ENCODE measurements around the gene FAM47E.

FAM47E gene

DNA sequence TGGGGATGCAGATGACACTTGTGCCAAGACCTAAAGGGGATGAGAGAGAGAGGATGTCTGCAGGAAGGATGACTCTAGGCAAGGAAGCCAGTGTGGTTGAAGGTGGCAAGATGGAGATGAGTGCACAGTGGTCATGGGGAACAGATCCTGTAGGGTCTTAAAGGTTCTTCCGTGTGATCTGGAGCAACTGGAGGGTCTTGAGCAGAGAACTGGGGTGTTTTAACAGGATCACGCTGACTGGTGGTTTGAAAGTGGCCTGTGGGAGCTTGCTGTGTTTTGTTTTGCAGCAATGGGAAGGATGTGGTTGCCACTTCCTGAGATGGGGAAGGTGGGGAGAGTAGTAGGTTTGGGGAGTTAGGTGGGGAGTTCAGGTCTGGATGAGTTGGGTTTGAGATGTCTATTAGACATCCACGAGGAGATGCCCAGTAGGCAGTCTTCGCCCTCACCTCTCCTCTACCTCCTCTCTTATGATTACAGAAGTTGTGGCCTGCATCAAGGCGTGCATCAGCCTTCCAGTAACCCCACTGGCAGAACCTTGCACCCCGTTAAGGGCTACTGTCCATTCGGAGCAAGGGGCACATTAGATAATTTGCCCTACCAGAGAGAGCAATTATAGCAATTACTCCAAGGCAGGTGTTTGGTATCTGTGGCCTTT lies 53.6 kb downstream of the FAM47E start:
- DNase-seq (ENCODE audit: low read depth): no peak
- TF ChIP-seq, protein P1, sequence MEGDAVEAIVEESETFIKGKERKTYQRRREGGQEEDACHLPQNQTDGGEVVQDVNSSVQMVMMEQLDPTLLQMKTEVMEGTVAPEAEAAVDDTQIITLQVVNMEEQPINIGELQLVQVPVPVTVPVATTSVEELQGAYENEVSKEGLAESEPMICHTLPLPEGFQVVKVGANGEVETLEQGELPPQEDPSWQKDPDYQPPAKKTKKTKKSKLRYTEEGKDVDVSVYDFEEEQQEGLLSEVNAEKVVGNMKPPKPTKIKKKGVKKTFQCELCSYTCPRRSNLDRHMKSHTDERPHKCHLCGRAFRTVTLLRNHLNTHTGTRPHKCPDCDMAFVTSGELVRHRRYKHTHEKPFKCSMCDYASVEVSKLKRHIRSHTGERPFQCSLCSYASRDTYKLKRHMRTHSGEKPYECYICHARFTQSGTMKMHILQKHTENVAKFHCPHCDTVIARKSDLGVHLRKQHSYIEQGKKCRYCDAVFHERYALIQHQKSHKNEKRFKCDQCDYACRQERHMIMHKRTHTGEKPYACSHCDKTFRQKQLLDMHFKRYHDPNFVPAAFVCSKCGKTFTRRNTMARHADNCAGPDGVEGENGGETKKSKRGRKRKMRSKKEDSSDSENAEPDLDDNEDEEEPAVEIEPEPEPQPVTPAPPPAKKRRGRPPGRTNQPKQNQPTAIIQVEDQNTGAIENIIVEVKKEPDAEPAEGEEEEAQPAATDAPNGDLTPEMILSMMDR (conservative IDR thresholded peaks at IDR 0.05; ENCODE audit: control insufficient read depth, insufficient read depth, low read depth, low read length): no peak
- H3K4me3 ChIP-seq (ENCODE audit: control insufficient read depth, low read depth, low read length): peak overlapping the region; percentile 82

DNA sequence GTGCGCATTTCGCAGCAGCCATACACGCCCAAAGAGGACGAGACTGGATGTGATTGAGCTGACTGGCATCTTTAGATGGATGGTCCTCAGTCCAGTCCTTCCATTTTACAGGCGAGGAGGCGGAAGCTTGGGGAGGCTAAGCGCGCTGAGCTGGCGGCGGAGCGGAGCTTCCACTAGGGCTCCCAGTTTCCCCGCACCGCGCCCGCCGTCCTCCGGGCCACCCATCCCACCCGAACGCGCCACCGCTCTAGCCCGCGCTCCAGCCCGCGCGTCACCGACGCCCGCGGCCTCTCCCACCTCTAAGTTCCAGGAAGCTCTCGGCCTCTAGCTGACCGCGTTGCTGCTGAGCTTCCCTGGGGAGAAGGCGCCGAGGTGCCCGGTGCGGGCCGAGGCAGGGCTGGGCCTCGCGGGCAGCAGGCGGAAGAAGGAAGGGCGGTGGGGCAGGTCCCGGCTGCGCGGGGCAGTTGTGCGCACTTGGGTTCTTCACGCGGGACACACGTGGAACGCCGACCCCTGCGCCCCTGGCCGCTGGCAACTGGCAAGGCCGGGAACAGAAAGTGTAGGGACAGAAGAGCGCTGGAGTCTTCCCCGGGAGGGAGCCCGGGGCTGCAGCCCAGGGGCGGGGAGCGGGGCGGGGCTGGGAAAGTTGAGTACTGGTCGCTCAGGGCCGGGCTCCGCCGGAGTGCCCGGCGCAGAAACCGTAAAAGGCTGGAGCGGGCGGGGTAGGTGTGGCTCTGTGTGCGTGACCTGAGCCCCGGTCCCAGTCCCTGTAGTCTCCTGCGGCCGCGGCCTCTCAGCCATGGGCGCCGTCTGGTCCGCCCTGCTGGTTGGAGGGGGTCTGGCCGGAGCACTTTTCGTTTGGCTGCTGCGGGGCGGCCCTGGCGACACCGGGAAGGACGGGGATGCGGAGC lies 54.7 kb downstream of the FAM47E start, which contains the start of gene STBD1:
TSS of gene STBD1 (plus strand) at position 763 of the 911 bp plus-strand sequence. CDS start at position 800, 37 bp downstream.
- peak; percentile 59 for DNase-seq (ENCODE audit: low read depth)
- TF ChIP-seq, protein P1 (conservative IDR thresholded peaks at IDR 0.05; ENCODE audit: control insufficient read depth, insufficient read depth, low read depth, low read length): no peak
- H3K4me3 ChIP-seq (ENCODE audit: control insufficient read depth, low read depth, low read length): peak within 1 kb of the TSS; percentile 82

DNA sequence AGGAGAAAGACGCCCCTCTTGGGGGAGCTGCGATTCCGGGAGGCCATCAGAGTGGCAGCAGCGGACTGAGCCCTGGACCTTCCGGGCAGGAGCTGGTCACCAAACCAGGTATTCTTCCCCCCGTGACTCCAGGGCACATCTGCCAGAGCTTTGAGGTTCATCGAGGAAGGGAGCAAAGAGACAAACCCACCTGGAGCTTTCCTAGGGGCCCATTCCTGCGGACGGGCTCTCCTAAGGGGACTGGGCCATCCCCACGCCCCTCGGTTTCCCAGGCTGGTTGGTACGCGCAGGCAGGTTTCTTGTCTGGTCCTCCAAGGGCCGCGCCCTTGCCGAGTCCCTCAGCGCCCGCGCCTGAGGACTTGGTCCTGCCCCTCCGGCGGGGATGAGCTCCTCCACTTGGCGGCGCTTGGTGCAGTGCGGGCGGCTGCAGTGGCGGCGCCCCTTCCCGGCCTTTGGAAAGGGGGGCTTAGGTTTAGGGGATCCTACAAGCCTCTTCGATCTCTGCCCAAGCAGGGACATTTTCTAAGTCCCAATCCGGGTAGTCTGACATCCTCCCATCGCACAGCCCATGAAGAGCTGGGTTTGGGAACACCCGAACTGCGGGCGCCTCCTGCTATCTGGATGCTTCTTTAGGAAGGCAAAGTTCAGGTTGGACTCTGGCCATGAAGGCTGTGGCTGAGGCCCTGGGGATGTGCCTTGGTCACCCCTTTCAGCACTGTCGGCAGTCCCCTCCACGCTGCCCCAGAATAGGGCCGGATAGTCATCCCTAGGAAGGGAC lies 55.5 kb downstream of the FAM47E start:
- TF ChIP-seq, protein P1 (conservative IDR thresholded peaks at IDR 0.05; ENCODE audit: control insufficient read depth, insufficient read depth, low read depth, low read length): peak; percentile 24

DNA sequence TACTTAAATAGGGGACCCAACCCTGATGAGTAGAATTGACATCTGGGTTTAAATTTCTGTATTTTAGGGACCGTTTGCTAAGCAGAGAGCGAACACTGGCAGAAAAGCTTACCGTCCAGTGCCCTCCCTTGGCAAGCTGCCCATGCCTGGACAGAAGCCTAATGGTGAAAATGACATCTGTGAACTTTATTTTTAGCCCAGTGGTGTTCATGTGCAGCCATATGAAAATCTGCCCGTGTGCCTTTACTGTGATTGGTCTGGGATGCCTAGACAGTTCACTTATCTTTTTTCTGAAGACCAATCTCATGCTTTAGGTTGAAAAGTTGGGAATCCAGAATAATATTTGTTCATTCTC lies 56.1 kb downstream of the FAM47E start:
- peak overlapping the region; percentile 82 for H3K4me3 ChIP-seq (ENCODE audit: control insufficient read depth, low read depth, low read length)
- TF ChIP-seq, protein P1 (conservative IDR thresholded peaks at IDR 0.05; ENCODE audit: control insufficient read depth, insufficient read depth, low read depth, low read length): no peak
- no peak for DNase-seq (ENCODE audit: low read depth)

More for the DNA sequence above, 55.5 kb downstream of the FAM47E start:
- peak; percentile 41 for DNase-seq (ENCODE audit: low read depth)
- H3K4me3 ChIP-seq (ENCODE audit: control insufficient read depth, low read depth, low read length): peak overlapping the region; percentile 82

DNA sequence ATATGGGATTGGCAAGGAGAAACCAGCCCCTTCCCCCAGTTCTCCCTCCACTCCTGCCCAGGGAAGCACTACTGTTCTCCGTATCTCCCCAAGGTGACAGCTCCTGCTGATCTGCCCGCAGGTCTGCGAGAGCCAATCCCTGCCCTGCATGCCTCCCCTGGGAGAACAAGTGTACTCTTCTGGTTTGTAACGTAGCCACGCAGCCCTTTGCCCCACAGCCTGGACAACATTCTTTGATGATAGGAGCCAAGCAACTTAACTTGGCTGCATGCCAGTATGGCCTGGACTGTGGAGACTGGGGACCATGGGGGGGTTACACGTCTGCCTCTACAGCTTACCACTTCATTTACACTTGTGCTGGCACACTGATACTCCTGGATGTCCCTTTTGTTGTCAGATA lies 57.0 kb downstream of the FAM47E start:
- no peak overlapping the region for H3K4me3 ChIP-seq (ENCODE audit: control insufficient read depth, low read depth, low read length)
- TF ChIP-seq, protein P1 (conservative IDR thresholded peaks at IDR 0.05; ENCODE audit: control insufficient read depth, insufficient read depth, low read depth, low read length): no peak
- DNase-seq (ENCODE audit: low read depth): no peak

DNA sequence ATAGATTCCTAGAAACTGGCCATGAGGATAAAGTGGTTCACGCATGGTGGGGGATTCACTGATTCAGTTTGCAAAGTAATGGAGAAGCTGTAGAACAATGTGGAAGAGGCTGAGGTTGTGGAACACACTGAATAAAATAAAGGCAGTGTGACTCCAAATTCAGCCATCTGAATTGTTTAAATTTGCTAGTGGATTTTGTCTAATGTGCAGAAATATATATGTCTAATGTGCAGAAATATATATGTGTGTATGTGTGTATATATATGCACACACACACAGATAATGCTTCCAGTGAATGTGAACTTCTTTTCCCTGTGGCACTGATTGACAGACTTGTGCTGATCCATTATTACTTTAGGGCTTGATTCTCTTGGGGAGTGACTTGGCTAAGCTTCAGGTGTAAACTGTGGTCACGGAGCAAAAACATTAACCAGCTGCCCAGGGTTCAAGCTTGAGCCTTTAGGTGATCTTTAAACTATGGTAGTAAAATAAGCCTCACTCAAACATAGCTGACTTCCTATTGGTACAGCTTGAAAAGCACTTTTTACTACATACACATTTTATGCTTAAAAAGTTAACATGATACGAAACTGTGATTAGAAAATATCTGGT lies 58.5 kb downstream of the FAM47E start:
- DNase-seq (ENCODE audit: low read depth): no peak
- TF ChIP-seq, protein P1 (conservative IDR thresholded peaks at IDR 0.05; ENCODE audit: control insufficient read depth, insufficient read depth, low read depth, low read length): no peak
- H3K4me3 ChIP-seq (ENCODE audit: control insufficient read depth, low read depth, low read length): no peak overlapping the region
